GM12873 (cell line): ENCODE data around the gene EEA1.

Source experiments
- CTCF ChIP-seq: IDR thresholded peaks from 2 replicates; pipeline ENCODE4 v1.5.1; 2012; ENCODE audit warnings: low read depth, mild to moderate bottlenecking, moderate library complexity, low read length, control low read depth; ENCODE audit not compliant: insufficient read depth; ENCODE audit errors: missing control alignments

The EEA1 gene

DNA sequence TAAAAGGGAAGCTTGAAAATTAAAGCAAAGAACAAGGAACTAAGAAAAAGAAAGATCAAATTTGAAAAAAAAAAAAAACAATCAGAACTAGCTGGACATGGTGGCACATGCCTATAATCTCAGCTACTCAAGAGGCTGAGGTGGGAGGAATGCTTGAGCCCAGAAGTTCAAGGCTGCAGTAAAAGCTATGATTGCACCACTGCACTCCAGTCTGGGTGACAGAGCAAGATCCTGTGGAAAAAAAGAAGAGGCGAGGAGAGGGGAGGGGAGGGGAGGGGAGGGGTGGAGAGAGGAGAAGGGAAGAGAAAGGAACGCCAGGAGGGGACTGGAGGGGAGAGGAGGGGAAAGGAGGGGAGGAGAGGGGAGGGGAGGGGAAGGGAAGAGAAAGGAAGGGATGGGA is 43.0 kb downstream of the EEA1 start:
- TF ChIP-seq CTCF: no peak

- TF ChIP-seq CTCF: no peak
Measured at GRCh38 chr12:92879698-92880322, 49.3 kb downstream of the EEA1 start.

DNA sequence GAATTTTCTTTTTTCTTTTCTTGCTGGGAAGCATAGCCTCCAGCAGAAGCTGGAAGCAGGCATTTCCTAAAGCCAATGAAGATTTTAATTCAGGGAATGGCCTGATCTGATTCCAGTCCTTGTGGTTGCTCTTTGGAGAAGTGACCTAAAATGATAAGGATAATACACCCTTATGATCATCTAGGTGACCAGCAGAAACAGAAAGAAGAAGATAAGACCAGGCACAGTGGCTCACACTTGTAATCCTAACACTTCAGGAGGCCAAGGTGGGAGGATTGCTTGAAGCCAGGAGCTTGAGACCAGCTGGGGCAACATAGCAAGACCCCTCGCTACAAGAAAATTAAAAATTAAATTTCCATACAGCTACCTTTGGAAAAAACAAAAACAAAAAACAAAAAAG is 51.2 kb downstream of the EEA1 start:
- TF ChIP-seq CTCF: no peak

DNA sequence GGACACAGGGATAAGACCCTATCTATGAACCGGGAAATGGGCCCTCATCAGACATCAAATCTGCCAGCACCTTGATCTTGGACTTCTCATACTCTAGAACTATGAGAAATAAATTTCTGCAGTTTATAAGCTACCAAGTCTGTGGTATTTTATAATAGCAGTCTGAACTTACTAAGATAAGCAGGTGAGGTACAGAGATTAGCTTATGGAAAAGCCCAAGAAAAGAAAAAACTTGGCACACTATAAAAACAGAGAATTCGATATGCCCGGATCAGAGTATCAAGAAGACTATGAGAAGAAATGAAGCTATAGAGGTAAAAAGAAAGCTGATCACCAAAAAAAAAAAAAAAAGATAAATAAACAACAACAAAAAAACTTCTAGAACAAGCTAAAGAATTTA is 52.6 kb downstream of the EEA1 start:
- TF ChIP-seq CTCF: no peak

- TF ChIP-seq CTCF: no peak
Measured at GRCh38 chr12:92871116-92871515, 58.0 kb downstream of the EEA1 start.

- no peak for TF ChIP-seq CTCF
Measured at GRCh38 chr12:92866418-92866817, 62.7 kb downstream of the EEA1 start.

GRCh38 chr12:92863251-92863650 is 65.8 kb downstream of the EEA1 start:
- no peak for TF ChIP-seq CTCF

- no peak for TF ChIP-seq CTCF
Measured at GRCh38 chr12:92861381-92861780, 67.7 kb downstream of the EEA1 start.
